IPS-15b (cell line): Measurements from ENCODE around the gene PDZD8.

Experiments used
- H3K27me3 ChIP-seq: one replicate; pipeline ENCODE4 v1.6.1; 2013; ENCODE audit warnings: low read length; ENCODE audit not compliant: control insufficient read depth, insufficient read depth
- H3K36me3 ChIP-seq: one replicate; pipeline ENCODE4 v1.6.1; 2013; ENCODE audit warnings: low read length; ENCODE audit not compliant: control insufficient read depth, insufficient read depth
- H3K4me1 ChIP-seq: one replicate; pipeline ENCODE4 v1.6.1; 2013; ENCODE audit warnings: mild to moderate bottlenecking, low read length; ENCODE audit not compliant: control insufficient read depth, insufficient read depth
- H3K4me3 ChIP-seq: one replicate; pipeline ENCODE4 v1.5.1; 2013; ENCODE audit warnings: low read depth, low read length
- H3K9ac ChIP-seq: one replicate; pipeline ENCODE4 v1.6.1; 2013; ENCODE audit warnings: low read depth, mild to moderate bottlenecking, low read length
- H3K9me3 ChIP-seq: one replicate; pipeline ENCODE4 v1.6.1; 2013; ENCODE audit warnings: mild to moderate bottlenecking, low read length; ENCODE audit not compliant: control insufficient read depth, insufficient read depth

PDZD8 gene, protein sequence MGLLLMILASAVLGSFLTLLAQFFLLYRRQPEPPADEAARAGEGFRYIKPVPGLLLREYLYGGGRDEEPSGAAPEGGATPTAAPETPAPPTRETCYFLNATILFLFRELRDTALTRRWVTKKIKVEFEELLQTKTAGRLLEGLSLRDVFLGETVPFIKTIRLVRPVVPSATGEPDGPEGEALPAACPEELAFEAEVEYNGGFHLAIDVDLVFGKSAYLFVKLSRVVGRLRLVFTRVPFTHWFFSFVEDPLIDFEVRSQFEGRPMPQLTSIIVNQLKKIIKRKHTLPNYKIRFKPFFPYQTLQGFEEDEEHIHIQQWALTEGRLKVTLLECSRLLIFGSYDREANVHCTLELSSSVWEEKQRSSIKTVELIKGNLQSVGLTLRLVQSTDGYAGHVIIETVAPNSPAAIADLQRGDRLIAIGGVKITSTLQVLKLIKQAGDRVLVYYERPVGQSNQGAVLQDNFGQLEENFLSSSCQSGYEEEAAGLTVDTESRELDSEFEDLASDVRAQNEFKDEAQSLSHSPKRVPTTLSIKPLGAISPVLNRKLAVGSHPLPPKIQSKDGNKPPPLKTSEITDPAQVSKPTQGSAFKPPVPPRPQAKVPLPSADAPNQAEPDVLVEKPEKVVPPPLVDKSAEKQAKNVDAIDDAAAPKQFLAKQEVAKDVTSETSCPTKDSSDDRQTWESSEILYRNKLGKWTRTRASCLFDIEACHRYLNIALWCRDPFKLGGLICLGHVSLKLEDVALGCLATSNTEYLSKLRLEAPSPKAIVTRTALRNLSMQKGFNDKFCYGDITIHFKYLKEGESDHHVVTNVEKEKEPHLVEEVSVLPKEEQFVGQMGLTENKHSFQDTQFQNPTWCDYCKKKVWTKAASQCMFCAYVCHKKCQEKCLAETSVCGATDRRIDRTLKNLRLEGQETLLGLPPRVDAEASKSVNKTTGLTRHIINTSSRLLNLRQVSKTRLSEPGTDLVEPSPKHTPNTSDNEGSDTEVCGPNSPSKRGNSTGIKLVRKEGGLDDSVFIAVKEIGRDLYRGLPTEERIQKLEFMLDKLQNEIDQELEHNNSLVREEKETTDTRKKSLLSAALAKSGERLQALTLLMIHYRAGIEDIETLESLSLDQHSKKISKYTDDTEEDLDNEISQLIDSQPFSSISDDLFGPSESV

DNA sequence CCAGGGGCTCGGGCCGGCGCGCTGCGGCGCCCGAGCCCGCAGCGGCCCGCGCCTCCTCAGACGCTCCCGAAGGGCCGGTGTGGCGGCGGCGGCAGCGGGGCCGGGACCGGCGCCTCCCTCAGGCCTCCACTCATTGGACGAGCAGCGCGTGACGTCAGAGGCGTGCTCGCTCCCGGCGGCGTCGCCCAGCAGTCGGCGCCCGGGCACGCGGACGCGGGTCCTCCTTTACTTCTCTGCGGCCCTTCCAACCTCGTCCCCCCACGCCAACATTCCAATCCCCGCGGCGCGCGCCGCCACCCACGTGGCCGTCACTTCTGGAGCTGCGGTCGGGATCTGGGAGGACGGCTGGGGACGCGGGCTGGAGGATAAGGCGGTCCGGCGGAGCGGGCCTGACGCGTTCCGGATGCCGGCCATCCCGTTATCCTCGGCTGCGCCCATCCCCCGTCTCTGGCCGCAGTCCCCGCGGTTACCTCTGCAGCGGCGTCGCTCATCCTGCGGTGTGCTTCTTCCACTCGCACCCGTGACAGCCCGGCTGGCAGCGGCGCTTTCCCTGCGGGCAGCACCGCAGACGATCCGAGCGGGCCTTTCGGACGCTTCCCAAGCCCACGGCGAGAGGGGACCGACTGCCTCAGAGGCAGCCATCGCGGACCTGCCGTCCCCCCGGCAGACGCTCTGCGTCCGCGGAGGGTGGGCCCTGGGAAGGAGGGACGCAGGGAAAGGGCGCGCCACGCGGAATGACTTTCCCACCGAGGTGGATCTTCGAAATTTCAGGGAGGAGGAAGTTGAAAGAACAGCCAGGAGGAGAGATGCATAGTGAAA, at the start of gene PDZD8:
Gene PDZD8 (minus strand): TSS at position 81 of the 819 bp plus-strand sequence. CDS start 213 bp downstream, outside the sequence.
- peaks cover 5% of the 10 kb centered on the region for H3K4me1 ChIP-seq
- no peaks in the 10 kb centered on the region for H3K36me3 ChIP-seq
- H3K27me3 ChIP-seq: peaks cover 46% of the 10 kb centered on the region
- H3K9ac ChIP-seq: peak within 1 kb of the TSS; percentile 47
- H3K4me3 ChIP-seq: peak within 1 kb of the TSS; percentile 81
- H3K9me3 ChIP-seq: no peaks in the 10 kb centered on the region

DNA sequence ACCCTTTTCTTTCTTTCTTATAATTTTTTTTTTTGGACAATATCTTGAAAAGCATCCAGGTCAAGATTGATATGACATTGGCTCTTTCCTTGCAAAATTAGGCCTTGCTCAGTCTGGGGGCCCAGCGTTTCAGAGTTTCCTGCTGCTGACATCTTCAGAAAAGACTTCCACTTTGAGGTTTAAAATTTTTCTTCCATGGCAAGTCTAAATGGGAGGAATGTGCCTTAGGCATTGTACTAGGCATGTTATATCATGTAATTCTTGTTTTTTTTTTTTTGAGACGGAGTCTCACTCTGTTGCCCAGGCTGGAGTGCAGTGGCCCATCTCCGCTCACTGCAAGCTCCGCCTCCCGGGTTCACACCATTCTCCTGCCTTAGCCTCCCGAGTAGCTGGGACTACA, 48.9 kb upstream of the PDZD8 start:
- no peak overlapping the region for H3K4me3 ChIP-seq
- H3K4me1 ChIP-seq: peaks cover 10% of the 10 kb centered on the region
- H3K36me3 ChIP-seq: no peaks in the 10 kb centered on the region
- no peaks in the 10 kb centered on the region for H3K27me3 ChIP-seq
- no peaks in the 10 kb centered on the region for H3K9me3 ChIP-seq
- no peak overlapping the region for H3K9ac ChIP-seq

DNA sequence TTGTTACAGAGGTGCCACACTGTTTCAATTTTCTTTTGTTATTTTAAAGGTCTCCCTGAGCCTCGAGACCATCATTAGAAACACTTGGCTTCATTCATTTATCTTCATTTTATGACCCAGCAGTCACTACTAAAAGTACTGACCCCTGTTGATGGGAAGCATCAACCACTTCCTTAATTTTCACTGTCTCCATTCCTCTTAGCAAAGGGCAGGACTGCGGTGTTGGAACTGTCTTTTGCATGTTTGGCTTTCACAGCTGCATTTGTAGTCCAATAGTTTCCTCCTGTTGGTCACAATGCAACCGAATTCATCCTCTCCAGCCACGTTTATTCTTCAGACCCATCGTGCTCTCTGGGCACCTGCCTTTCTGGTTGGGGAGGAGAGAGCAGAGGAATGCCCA, 46.7 kb upstream of the PDZD8 start:
- Histone ChIP-seq H3K4me3 (no peak overlapping the region), H3K9ac (no peak overlapping the region), H3K27me3 (no peaks in the 10 kb centered on the region), H3K9me3 (no peaks in the 10 kb centered on the region), H3K36me3 (no peaks in the 10 kb centered on the region), H3K4me1 (peaks cover 10% of the 10 kb centered on the region)

DNA sequence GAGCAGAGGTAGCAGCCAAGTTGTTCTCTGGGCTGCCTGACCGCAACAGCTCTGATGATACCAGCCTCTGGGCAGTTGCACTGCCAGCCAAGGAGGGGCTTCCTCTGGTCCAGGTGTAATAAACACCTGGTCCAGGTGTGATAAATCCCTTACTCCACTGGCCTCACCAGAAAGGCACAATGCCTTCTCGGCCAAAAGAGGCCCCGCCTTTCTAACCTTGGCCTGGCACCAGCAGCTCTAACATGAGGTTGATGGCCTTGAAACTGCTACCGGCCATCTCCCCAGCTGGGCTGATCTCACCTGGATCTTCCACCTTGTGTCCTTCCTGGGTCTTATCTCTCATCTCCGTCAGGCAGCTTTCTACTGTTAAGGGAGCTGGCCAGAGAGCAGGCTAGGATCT, 45.5 kb upstream of the PDZD8 start:
- Histone ChIP-seq H3K36me3 (no peaks in the 10 kb centered on the region), H3K27me3 (no peaks in the 10 kb centered on the region)

DNA sequence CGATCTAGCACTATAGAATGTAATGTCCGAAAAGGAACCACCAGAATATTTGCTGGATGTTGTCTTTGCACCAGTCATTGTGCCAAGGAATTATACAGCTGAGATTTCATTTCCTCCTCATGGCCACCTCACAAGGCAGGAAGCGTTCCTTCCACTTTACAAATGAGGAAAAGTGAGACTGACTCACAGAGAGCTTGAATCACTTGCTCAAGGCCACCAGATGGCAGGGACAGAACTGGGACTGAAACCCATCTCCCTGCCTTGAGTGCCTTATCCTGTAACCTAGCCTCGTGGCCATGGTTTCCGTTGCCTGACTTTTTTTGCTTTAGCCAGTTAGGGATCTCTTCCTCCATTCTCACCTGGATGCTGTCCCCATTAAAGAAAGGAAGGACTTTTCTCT, 44.7 kb upstream of the PDZD8 start:
- no peaks in the 10 kb centered on the region for H3K36me3 ChIP-seq
- H3K9ac ChIP-seq: no peak overlapping the region
- no peaks in the 10 kb centered on the region for H3K9me3 ChIP-seq
- H3K4me3 ChIP-seq: no peak overlapping the region
- no peaks in the 10 kb centered on the region for H3K27me3 ChIP-seq
- H3K4me1 ChIP-seq: peaks cover 3% of the 10 kb centered on the region

More for the DNA sequence above, 45.5 kb upstream of the PDZD8 start:
- no peak overlapping the region for H3K9ac ChIP-seq
- no peak overlapping the region for H3K4me3 ChIP-seq
- peaks cover 6% of the 10 kb centered on the region for H3K4me1 ChIP-seq
- no peaks in the 10 kb centered on the region for H3K9me3 ChIP-seq

DNA sequence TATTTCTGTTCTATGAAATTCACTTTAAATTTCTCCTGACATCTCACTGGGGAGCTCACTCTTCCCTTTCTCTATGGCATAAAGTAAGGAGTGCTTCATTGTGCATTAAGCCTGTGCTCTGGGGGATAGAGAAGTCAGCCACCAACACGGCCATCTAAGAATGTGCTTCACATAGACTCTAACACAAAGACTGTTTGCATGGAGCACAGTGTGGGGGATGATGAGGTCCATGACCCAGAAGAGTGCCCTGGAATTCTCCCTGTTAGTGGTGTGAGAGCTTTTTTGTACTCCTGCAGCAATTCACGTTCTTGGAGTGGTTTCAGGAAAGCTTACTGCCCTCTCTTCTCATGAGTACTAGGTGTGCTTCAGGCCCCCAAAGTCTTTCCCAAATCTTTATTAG, 43.9 kb upstream of the PDZD8 start:
- Histone ChIP-seq H3K9me3 (no peaks in the 10 kb centered on the region), H3K4me3 (no peak overlapping the region), H3K27me3 (no peaks in the 10 kb centered on the region), H3K4me1 (no peaks in the 10 kb centered on the region), H3K36me3 (no peaks in the 10 kb centered on the region), H3K9ac (no peak overlapping the region)

DNA sequence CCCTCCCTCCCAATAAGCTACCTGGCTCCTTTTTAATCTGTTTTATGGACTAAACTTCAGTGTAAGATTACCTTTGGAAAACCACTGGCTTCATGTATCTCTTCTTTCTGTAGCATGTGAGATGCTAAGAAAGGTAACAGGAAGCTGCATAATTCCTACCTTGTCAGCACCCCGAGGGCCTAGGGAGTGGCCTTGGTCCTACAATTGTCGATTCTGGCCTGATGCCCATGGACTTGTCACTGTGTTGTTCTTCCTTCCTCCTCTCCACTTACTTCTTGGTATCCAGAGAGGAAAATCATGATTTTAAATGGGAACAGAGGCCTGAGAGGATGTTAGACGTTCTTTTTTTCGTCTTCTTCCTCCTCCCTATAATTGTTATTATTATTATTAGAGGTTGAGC, 42.9 kb upstream of the PDZD8 start:
- Histone ChIP-seq H3K4me3 (no peak overlapping the region), H3K4me1 (no peaks in the 10 kb centered on the region), H3K9ac (no peak overlapping the region), H3K9me3 (no peaks in the 10 kb centered on the region), H3K36me3 (no peaks in the 10 kb centered on the region), H3K27me3 (no peaks in the 10 kb centered on the region)

DNA sequence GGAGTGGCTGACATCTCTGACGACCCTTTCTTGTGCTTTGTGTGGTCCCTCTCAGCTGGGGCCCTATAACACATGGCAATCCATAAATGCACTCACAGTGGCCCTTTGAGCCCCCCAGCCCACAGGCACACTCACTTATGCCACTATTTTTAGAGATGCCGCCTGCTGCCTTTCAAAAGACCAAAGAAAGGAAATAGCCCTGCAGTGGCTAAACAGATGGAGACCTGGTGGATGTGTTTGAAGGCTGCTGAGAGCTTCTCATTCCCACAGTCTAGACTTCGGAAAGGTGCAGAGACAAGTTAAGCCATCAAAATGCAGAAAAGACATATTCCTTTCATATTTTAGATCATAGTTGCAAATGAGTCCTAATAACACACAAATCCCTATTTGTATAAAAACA, 42.0 kb upstream of the PDZD8 start:
- Histone ChIP-seq H3K27me3 (no peaks in the 10 kb centered on the region), H3K36me3 (no peaks in the 10 kb centered on the region), H3K4me1 (no peaks in the 10 kb centered on the region), H3K9me3 (no peaks in the 10 kb centered on the region), H3K9ac (no peak overlapping the region), H3K4me3 (no peak overlapping the region)

DNA sequence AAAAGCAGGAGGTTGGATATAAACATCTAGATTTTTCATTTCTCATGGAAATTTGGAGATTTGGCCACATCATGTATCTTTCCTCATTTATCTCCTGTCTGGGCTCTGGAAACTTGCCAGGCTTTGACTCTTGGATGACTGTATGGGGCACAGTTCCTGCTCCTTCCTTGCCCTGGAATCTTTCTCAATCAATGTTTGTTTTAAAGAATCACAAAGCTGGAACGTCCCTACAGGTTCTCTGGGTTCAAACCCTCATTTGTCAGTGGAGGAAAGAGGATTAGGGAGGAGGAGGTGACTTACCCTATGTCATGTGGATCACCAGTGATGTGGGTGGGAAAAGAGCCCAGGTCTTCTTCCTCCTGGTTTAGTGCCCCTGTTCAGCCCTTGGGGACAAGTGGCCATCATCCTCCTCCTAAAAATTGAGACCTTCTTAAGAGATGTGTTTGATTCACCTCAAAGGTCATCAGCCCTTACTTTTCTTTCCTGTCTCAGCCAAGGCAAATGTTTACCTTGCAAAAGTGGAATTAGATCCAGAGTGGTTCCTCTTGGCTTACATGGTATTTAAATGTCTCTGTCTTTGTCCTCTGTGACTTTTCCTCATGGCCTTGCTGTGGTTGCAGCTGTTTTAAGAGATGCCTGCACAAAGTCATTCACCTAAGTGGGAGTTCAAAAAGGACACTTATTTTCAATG, 38.8 kb upstream of the PDZD8 start:
- no peaks in the 10 kb centered on the region for H3K4me1 ChIP-seq
- H3K4me3 ChIP-seq: no peak overlapping the region
- no peak overlapping the region for H3K9ac ChIP-seq
- no peaks in the 10 kb centered on the region for H3K27me3 ChIP-seq
- no peaks in the 10 kb centered on the region for H3K36me3 ChIP-seq
- H3K9me3 ChIP-seq: no peaks in the 10 kb centered on the region

DNA sequence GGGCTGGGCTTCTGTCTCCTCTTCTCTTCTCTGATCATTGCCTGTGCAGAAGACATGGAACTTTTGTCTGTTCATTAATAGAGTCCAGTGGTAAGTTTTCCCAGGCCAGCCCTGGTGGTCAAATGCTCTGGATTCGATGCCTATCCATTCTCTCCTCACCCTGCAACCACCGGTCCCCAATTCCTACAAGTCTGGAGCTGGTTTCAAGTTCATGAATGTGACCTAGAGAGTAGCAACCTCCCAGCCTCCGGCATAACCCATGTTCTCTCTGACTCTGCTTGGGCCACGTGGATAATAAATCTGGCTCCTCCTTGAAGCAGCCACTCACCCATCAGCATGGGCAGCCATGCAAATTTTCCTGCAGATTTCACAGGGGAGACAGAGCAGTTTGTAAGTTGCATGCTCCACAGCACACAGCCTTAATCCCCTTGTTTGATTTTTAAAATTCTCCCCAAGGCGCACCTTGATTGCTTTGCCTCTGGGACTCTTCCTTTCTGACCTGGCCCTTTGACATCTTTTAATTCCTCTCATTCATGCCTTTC, 37.3 kb upstream of the PDZD8 start:
- Histone ChIP-seq H3K27me3 (no peaks in the 10 kb centered on the region), H3K4me1 (no peaks in the 10 kb centered on the region), H3K36me3 (no peaks in the 10 kb centered on the region), H3K4me3 (no peak overlapping the region), H3K9me3 (no peaks in the 10 kb centered on the region), H3K9ac (no peak overlapping the region)
